Neural crest cell (in vitro differentiated cells): ENCODE measurements around the gene NFKBIE. TPM values are rescaled to one million over a fixed set of nuclear protein-coding genes. Genes with fewer than 3 reads are reported as not detected.
"Not testable (repeated sequence)": the region's sequence is repeated elsewhere in the genome, so short reads cannot be mapped to it uniquely, and the experiment has no call there.

Source experiments
- DNase-seq: peaks from one replicate; pipeline ENCODE4 v3.0.0; 2021; ENCODE audit warnings: low read depth, mixed read lengths, low spot score
- H3K27ac Mint-ChIP-seq: one replicate; pipeline ENCODE4 v1.8.0; 2021; ENCODE audit warnings: mild to moderate bottlenecking, mixed read lengths; ENCODE audit not compliant: unreplicated experiment
- H3K27me3 Mint-ChIP-seq: 2 replicates; pipeline ENCODE4 v1.8.0; 2021; ENCODE audit warnings: low read depth, mild to moderate bottlenecking, mixed read lengths
- H3K36me3 Mint-ChIP-seq: 2 replicates; pipeline ENCODE4 v1.8.0; 2021; ENCODE audit warnings: low read depth, mild to moderate bottlenecking, mixed read lengths
- H3K4me1 Mint-ChIP-seq: 2 replicates; pipeline ENCODE4 v1.8.0; 2021; ENCODE audit warnings: mixed read lengths
- H3K4me3 Mint-ChIP-seq: one replicate; pipeline ENCODE4 v1.8.0; 2021; ENCODE audit warnings: mild to moderate bottlenecking, mixed read lengths
- H3K9me3 Mint-ChIP-seq: 2 replicates; pipeline ENCODE4 v1.8.0; 2021; ENCODE audit warnings: mixed read lengths
- CTCF ChIP-seq: fragments of 200-600 bp; sonication (generic); conservative IDR thresholded peaks from 2 replicates; pipeline ENCODE4 v1.5.0; 2021; ENCODE audit warnings: antibody characterized with exemption, mild to moderate bottlenecking
- long read RNA-seq: library from polyadenylated mRNA; unstranded; transcript quantifications from one replicate; pipeline ENCODE4 v2.0.0, GENCODE V29; 2020
- total RNA-seq: library from RNA; stranded (reverse); gene quantifications from 2 replicates; pipeline ENCODE4 v1.2.1, GENCODE V29; 2021

NFKBIE gene
- total RNA-seq: 16.1 and 20.2 TPM in 2 replicates
- long read RNA-seq: 0 reads

GRCh38 chr6:44265007-44265721 lies at the start of gene NFKBIE:
TSS of gene NFKBIE (minus strand) at chr6:44265551. CDS start at chr6:44265346, 205 bp downstream.
- Mint-ChIP-seq H3K9me3 (no peaks in the 10 kb centered on the region), H3K27me3 (peaks cover 19% of the 10 kb centered on the region), H3K4me1 (peaks cover 66% of the 10 kb centered on the region), H3K36me3 (no peaks in the 10 kb centered on the region), H3K27ac (peak within 1 kb of the TSS; percentile 89), H3K4me3 (peak within 1 kb of the TSS; percentile 96)
- peak; percentile 94 for DNase-seq
- TF ChIP-seq CTCF: peak; percentile 44

GRCh38 chr6:44314657-44315056 lies 49.3 kb upstream of the NFKBIE start:
- H3K9me3 Mint-ChIP-seq, H3K27ac Mint-ChIP-seq, H3K36me3 Mint-ChIP-seq, DNase-seq: not testable (repeated sequence)
- peaks cover 15% of the 10 kb centered on the region for H3K4me1 Mint-ChIP-seq
- H3K4me3 Mint-ChIP-seq: peak overlapping the region; percentile 99
- H3K27me3 Mint-ChIP-seq: peaks cover 36% of the 10 kb centered on the region

- DNase-seq: peak; percentile 98
- H3K36me3 Mint-ChIP-seq: peaks cover 12% of the 10 kb centered on the region
- H3K4me3 Mint-ChIP-seq: peak within 1 kb of the TSS; percentile 99
- TF ChIP-seq CTCF: peak; percentile 99
- H3K27ac Mint-ChIP-seq: peak within 1 kb of the TSS; percentile 96
- H3K27me3 Mint-ChIP-seq: peaks cover 21% of the 10 kb centered on the region
- no peaks in the 10 kb centered on the region for H3K9me3 Mint-ChIP-seq
- H3K4me1 Mint-ChIP-seq: peaks cover 15% of the 10 kb centered on the region
Measured at GRCh38 chr6:44312901-44313788, 47.8 kb upstream of the NFKBIE start, which contains the start of gene AARS2. TSS of gene AARS2 (minus strand) at chr6:44313347. CDS start at chr6:44313323, 24 bp downstream.

GRCh38 chr6:44311767-44312166 lies 46.4 kb upstream of the NFKBIE start:
- H3K27ac Mint-ChIP-seq: peak overlapping the region; percentile 4
- H3K4me3 Mint-ChIP-seq: peak overlapping the region; percentile 99
- peaks cover 10% of the 10 kb centered on the region for H3K27me3 Mint-ChIP-seq
- DNase-seq: no peak
- no peaks in the 10 kb centered on the region for H3K9me3 Mint-ChIP-seq
- H3K36me3 Mint-ChIP-seq: peaks cover 12% of the 10 kb centered on the region
- TF ChIP-seq CTCF: no peak
- peaks cover 15% of the 10 kb centered on the region for H3K4me1 Mint-ChIP-seq

- no peaks in the 10 kb centered on the region for H3K9me3 Mint-ChIP-seq
- H3K27ac Mint-ChIP-seq: peak overlapping the region; percentile 4
- peak overlapping the region; percentile 99 for H3K4me3 Mint-ChIP-seq
- peaks cover 10% of the 10 kb centered on the region for H3K27me3 Mint-ChIP-seq
- peaks cover 12% of the 10 kb centered on the region for H3K36me3 Mint-ChIP-seq
- TF ChIP-seq CTCF: no peak
- DNase-seq: no peak
- peaks cover 15% of the 10 kb centered on the region for H3K4me1 Mint-ChIP-seq
Measured at GRCh38 chr6:44311304-44311703, 46.0 kb upstream of the NFKBIE start.
